HepG2 (cell line): ENCODE results near the gene PRM3. TPM values are rescaled to one million over a fixed set of nuclear protein-coding genes. Genes with fewer than 3 reads are reported as not detected.
A peak's percentile ranks its signal among the peaks of the same experiment; 100 is the strongest.

Source experiments
- ADNP ChIP-seq: sonication (generic); formaldehyde crosslinking; IDR thresholded peaks from 2 replicates; pipeline ENCODE4 v1.4.0; 2020; ENCODE audit warnings: missing genetic modification reagents
- EED ChIP-seq: sonication (generic); formaldehyde crosslinking; IDR thresholded peaks from 2 replicates; pipeline ENCODE4 v1.5.0; 2020; ENCODE audit warnings: mild to moderate bottlenecking, missing genetic modification reagents
- JDP2 ChIP-seq: sonication (generic); formaldehyde crosslinking; IDR thresholded peaks from 2 replicates; pipeline ENCODE4 v1.8.1; 2022; ENCODE audit warnings: missing genetic modification reagents, borderline replicate concordance
- MEIS1 ChIP-seq: sonication (generic); formaldehyde crosslinking; IDR thresholded peaks from 2 replicates; pipeline ENCODE4 v1.9.0; 2021; ENCODE audit warnings: mild to moderate bottlenecking, missing genetic modification reagents, moderate library complexity, borderline replicate concordance
- MIXL1 ChIP-seq: IDR thresholded peaks from 2 replicates; pipeline ENCODE4 v1.6.1; 2016
- PATZ1 ChIP-seq: sonication (generic); formaldehyde crosslinking; IDR thresholded peaks from 2 replicates; pipeline ENCODE4 v1.4.0; 2020; ENCODE audit warnings: missing genetic modification reagents
- SAP130 ChIP-seq: IDR thresholded peaks from 2 replicates; pipeline ENCODE4 v1.6.1; 2016; ENCODE audit warnings: low read depth
- SETDB1 ChIP-seq: sonication (generic); formaldehyde crosslinking; IDR thresholded peaks from 2 replicates; pipeline ENCODE4 v1.5.1; 2020; ENCODE audit warnings: missing genetic modification reagents, mild to moderate bottlenecking, borderline replicate concordance
- TCF7 ChIP-seq: sonication (generic); IDR thresholded peaks from 2 replicates; pipeline ENCODE4 v1.6.1; 2016; ENCODE audit warnings: antibody characterized with exemption, low read depth
- ZNF276 ChIP-seq: sonication (generic); formaldehyde crosslinking; IDR thresholded peaks from 2 replicates; pipeline ENCODE4 v1.4.0; 2020; ENCODE audit warnings: mild to moderate bottlenecking, low read depth, missing genetic modification reagents
- ZNF552 ChIP-seq: sonication (generic); formaldehyde crosslinking; IDR thresholded peaks from 2 replicates; pipeline ENCODE4 v1.9.0; 2022; ENCODE audit warnings: missing genetic modification reagents, mild to moderate bottlenecking, borderline replicate concordance
- ZNF720 ChIP-seq: sonication (generic); formaldehyde crosslinking; IDR thresholded peaks from 2 replicates; pipeline ENCODE4 v1.4.0; 2020; ENCODE audit warnings: missing genetic modification reagents
- ZNF747 ChIP-seq: sonication (generic); formaldehyde crosslinking; IDR thresholded peaks from 2 replicates; pipeline ENCODE4 v1.8.1; 2023; ENCODE audit warnings: missing genetic modification reagents, mild to moderate bottlenecking, borderline replicate concordance
- ZSCAN20 ChIP-seq: sonication (generic); formaldehyde crosslinking; IDR thresholded peaks from 2 replicates; pipeline ENCODE4 v1.4.0; 2020; ENCODE audit warnings: missing genetic modification reagents, mild to moderate bottlenecking, borderline replicate concordance
- polyA plus RNA-seq, 8 experiments: library from polyadenylated mRNA; depleted of rRNA in 3 of 8; stranded (reverse) in 7 of 8; unstranded in 1 of 8; fragments of >200 nt; fragmentation: Illumina TruSeq in 4 of 8; extraction: Trizol in 4 of 8; gene quantifications; 2 replicates each; pipeline versions ENCODE4 v1.2.1 to v1.2.3, GENCODE V29; 2011 to 2016; ENCODE audit warnings: low read depth in 4 of 8, missing spikeins in 1 of 8, mixed read lengths in 1 of 8; ENCODE audit not compliant: insufficient read depth in 1 of 8
- total RNA-seq, 5 experiments: library from RNA; depleted of rRNA; stranded (reverse); fragments of >200 nt; fragmentation: Illumina TruSeq; extraction: Trizol; gene quantifications; 2 replicates each; pipeline ENCODE4 v1.2.3, GENCODE V29; 2016; ENCODE audit warnings: low read depth in 1 of 5
- TF ChIP-seq, protein P1 (sequence below), 2 experiments: fragments of 450-650 bp in 1 of 2; sonication (generic) in 1 of 2; formaldehyde crosslinking in 1 of 2; IDR thresholded peaks; 2 replicates each; pipeline versions ENCODE4 v1.6.1 to v1.8.0; 2016 to 2022; ENCODE audit warnings: antibody characterized with exemption in 1 of 2, mild to moderate bottlenecking in 1 of 2, missing genetic modification reagents in 1 of 2

PRM3 gene
- total and polyA plus RNA-seq, 2 of the 13 experiments (the other 11 are each of a cell fraction or from before 2014, with no cell fraction given): not detected

- TF ChIP-seq ZNF552 (CRISPR knock-in tag) (0 out of 2 replicates have a peak, but pooled peaks have one; percentile 70), ZSCAN20 (CRISPR knock-in tag) (no peak), MEIS1 (CRISPR knock-in tag) (peak; percentile 20; the same call in 1 of the 2 replicates), SAP130 (no peak), TCF7 (no peak), ZNF276 (CRISPR knock-in tag) (0 out of 2 replicates have a peak, but pooled peaks have one; percentile 59), ZNF747 (no peak; the same call in 1 of the 2 replicates), ADNP (CRISPR knock-in tag) (no peak), SETDB1 (CRISPR knock-in tag) (no peak), MIXL1 (no peak), PATZ1 (CRISPR knock-in tag) (no peak), EED (peak; percentile 32; the same call in 1 of the 2 replicates), ZNF720 (CRISPR knock-in tag) (0 out of 2 replicates have a peak, but pooled peaks have one; percentile 21), JDP2 (no peak; the same call in 1 of the 2 replicates)
- TF ChIP-seq, protein P1, sequence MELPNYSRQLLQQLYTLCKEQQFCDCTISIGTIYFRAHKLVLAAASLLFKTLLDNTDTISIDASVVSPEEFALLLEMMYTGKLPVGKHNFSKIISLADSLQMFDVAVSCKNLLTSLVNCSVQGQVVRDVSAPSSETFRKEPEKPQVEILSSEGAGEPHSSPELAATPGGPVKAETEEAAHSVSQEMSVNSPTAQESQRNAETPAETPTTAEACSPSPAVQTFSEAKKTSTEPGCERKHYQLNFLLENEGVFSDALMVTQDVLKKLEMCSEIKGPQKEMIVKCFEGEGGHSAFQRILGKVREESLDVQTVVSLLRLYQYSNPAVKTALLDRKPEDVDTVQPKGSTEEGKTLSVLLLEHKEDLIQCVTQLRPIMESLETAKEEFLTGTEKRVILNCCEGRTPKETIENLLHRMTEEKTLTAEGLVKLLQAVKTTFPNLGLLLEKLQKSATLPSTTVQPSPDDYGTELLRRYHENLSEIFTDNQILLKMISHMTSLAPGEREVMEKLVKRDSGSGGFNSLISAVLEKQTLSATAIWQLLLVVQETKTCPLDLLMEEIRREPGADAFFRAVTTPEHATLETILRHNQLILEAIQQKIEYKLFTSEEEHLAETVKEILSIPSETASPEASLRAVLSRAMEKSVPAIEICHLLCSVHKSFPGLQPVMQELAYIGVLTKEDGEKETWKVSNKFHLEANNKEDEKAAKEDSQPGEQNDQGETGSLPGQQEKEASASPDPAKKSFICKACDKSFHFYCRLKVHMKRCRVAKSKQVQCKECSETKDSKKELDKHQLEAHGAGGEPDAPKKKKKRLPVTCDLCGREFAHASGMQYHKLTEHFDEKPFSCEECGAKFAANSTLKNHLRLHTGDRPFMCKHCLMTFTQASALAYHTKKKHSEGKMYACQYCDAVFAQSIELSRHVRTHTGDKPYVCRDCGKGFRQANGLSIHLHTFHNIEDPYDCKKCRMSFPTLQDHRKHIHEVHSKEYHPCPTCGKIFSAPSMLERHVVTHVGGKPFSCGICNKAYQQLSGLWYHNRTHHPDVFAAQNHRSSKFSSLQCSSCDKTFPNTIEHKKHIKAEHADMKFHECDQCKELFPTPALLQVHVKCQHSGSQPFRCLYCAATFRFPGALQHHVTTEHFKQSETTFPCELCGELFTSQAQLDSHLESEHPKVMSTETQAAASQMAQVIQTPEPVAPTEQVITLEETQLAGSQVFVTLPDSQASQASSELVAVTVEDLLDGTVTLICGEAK (IDR thresholded peaks at IDR 0.05): no peak
- TF ChIP-seq, protein P1 (CRISPR knock-in tag; IDR thresholded peaks at IDR 0.05): no peak
These were observed 5.5 kb upstream of the PRM3 start (continued) for GRCh38 chr16:11278681-11279628.
